ENCODE results near the gene UVRAG.
A peak's percentile ranks its signal among the peaks of the same experiment; 100 is the strongest.

The UVRAG gene

GRCh38 chr11:75771646-75772410 lies 43.2 kb upstream of the UVRAG start:
- TF ChIP-seq SPI1 (IDR thresholded peaks at IDR 0.05; ENCODE audit: borderline replicate concordance, low read depth) = no peak
- TF ChIP-seq REST (IDR thresholded peaks at IDR 0.05; ENCODE audit: insufficient replicate concordance, low read depth) = no peak
- no peak for TF ChIP-seq CTCF (IDR thresholded peaks at IDR 0.05; ENCODE audit: insufficient read depth, low read length)
- no peak for TF ChIP-seq GABPA (IDR thresholded peaks at IDR 0.05; ENCODE audit: low read depth)
- no peak for TF ChIP-seq POLR2AphosphoS5 (IDR thresholded peaks at IDR 0.05; ENCODE audit: low read depth)
- Histone ChIP-seq H3K27ac (replicated peaks) (peak overlapping the region; percentile 57), H3K27me3 (ENCODE audit: insufficient read depth, poor library complexity, severe bottlenecking) (no peaks in the 10 kb centered on the region), H3K4me3 (replicated peaks; ENCODE audit: insufficient read depth, low read length) (no peak overlapping the region)
- peak; percentile 67 to 94 for DNase-seq (ENCODE audit: low read depth in 1 of 2, low spot score in 1 of 2)

DNA sequence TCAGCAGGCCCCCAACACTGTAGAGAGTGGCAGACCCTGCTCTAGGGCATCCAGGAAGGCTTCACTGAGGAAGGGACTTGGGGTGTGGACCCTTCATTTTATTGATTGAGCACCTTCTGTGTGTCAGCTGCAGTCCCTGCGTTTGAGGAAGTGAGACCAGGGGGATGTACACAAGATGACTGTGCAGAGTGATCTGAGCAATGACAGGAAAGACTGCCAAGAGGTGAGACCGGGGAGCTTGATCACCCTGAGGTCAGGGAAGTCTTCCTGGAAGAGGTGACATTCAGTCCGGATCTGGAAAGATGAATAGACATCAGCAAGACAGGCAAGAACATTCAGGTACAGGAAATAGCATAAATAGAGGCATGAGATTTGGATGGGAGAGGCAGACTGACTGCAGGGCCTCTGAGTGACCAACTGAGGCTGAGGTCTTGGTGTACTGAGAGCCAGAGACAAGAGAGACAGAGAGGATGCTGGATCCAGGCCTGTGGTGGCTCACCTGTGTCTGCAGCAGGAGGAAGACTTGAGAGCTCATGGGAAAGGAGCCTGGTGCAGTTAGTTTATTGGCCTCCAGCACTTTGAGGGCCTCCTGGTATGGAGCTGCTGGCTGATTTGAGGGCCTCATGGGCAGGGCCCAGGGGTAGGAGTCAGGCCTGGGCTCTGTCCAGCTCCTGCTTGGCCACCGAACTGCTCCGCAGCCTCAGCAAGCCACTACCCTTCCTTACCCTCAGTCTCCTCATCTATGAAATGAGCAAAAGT lies 41.2 kb upstream of the UVRAG start:
- peak; percentile 70 to 82 for DNase-seq (ENCODE audit: low read depth in 1 of 2, low spot score in 1 of 2)
- no peaks in the 10 kb centered on the region for H3K27me3 ChIP-seq (ENCODE audit: insufficient read depth, poor library complexity, severe bottlenecking)

GRCh38 chr11:75775056-75775455 lies 40.0 kb upstream of the UVRAG start:
- no peak overlapping the region for H3K4me3 ChIP-seq (replicated peaks; ENCODE audit: insufficient read depth, low read length)
- TF ChIP-seq POLR2AphosphoS5 (IDR thresholded peaks at IDR 0.05; ENCODE audit: low read depth) (no peak), SPI1 (IDR thresholded peaks at IDR 0.05; ENCODE audit: borderline replicate concordance, low read depth) (no peak), CTCF (IDR thresholded peaks at IDR 0.05; ENCODE audit: insufficient read depth, low read length) (no peak), GABPA (IDR thresholded peaks at IDR 0.05; ENCODE audit: low read depth) (no peak), REST (IDR thresholded peaks at IDR 0.05; ENCODE audit: insufficient replicate concordance, low read depth) (no peak)
- no peak overlapping the region for H3K27ac ChIP-seq (replicated peaks)
- no peak for DNase-seq (ENCODE audit: low read depth in 1 of 2, low spot score in 1 of 2)
- no peaks in the 10 kb centered on the region for H3K27me3 ChIP-seq (ENCODE audit: insufficient read depth, poor library complexity, severe bottlenecking)

More for the DNA sequence above, 41.2 kb upstream of the UVRAG start:
- H3K27ac ChIP-seq (replicated peaks) = peak overlapping the region; percentile 57
- TF ChIP-seq CTCF (IDR thresholded peaks at IDR 0.05; ENCODE audit: insufficient read depth, low read length) (no peak), SPI1 (IDR thresholded peaks at IDR 0.05; ENCODE audit: borderline replicate concordance, low read depth) (peak; percentile 96)
- H3K4me3 ChIP-seq (replicated peaks; ENCODE audit: insufficient read depth, low read length) = no peak overlapping the region

Data from HL-60 (cell line).